ENCODE results near the gene REN. TPM values are rescaled to one million over a fixed set of nuclear protein-coding genes. Genes with fewer than 3 reads are reported as not detected.

The REN gene
- total RNA-seq, 1 donor from 2014 or later: not detected

GRCh38 chr1:204110894-204111633 lies 55.1 kb downstream of the REN start:
- Mint-ChIP-seq H3K4me3 (no peak overlapping the region), H3K36me3 (ENCODE audit: low read depth) (no peaks in the 10 kb centered on the region), H3K27me3 (peaks cover 2% of the 10 kb centered on the region), H3K27ac (no peak overlapping the region), H3K4me1 (peaks cover 3% of the 10 kb centered on the region), H3K9me3 (no peaks in the 10 kb centered on the region)
- ATAC-seq (ENCODE audit: low read depth) (no peak), DNase-seq (no peak)
- ChIA-PET POLR2A (no interaction called here), CTCF (interaction anchor here (1.2 kb wide), 1 partner anchor 696 kb away, joined by 3 read pairs; no protein-coding TSS in a partner anchor)
- intact Hi-C loops (cut with micrococcal nuclease): no loop called here
- TF ChIP-seq CTCF (IDR thresholded peaks at IDR 0.05): no peak

GRCh38 chr1:204108312-204109141 lies 57.6 kb downstream of the REN start:
- intact Hi-C loops (cut with micrococcal nuclease): no loop called here
- POLR2A ChIA-PET: interaction anchor here (0.8 kb wide), 1 partner anchor 233 kb away, joined by 3 read pairs; no protein-coding TSS in a partner anchor
- Mint-ChIP-seq H3K36me3 (ENCODE audit: low read depth) (no peaks in the 10 kb centered on the region), H3K4me3 (no peak overlapping the region), H3K9me3 (no peaks in the 10 kb centered on the region), H3K4me1 (peaks cover 16% of the 10 kb centered on the region), H3K27me3 (peaks cover 2% of the 10 kb centered on the region), H3K27ac (no peak overlapping the region)
- no peak for ATAC-seq (ENCODE audit: low read depth)
- CTCF ChIA-PET: no interaction called here
- DNase-seq: no peak
- no peak for TF ChIP-seq CTCF (IDR thresholded peaks at IDR 0.05)

- DNase-seq (no peak), ATAC-seq (ENCODE audit: low read depth) (no peak)
- Mint-ChIP-seq H3K4me1 (peaks cover 22% of the 10 kb centered on the region), H3K27me3 (peaks cover 2% of the 10 kb centered on the region), H3K4me3 (no peak overlapping the region), H3K9me3 (no peaks in the 10 kb centered on the region), H3K36me3 (ENCODE audit: low read depth) (no peaks in the 10 kb centered on the region), H3K27ac (no peak overlapping the region)
- ChIA-PET CTCF (no interaction called here), POLR2A (no interaction called here)
- intact Hi-C loops (cut with micrococcal nuclease): no loop called here
- TF ChIP-seq CTCF (IDR thresholded peaks at IDR 0.05): no peak
These were observed 58.2 kb downstream of the REN start for GRCh38 chr1:204107892-204108291.

- CTCF ChIA-PET: no interaction called here
- intact Hi-C loops (cut with micrococcal nuclease): no loop called here
- POLR2A ChIA-PET: no interaction called here
- TF ChIP-seq CTCF (IDR thresholded peaks at IDR 0.05): no peak
- no peak overlapping the region for H3K27ac Mint-ChIP-seq
- ATAC-seq (ENCODE audit: low read depth): no peak
- no peaks in the 10 kb centered on the region for H3K9me3 Mint-ChIP-seq
- no peak for DNase-seq
- no peak overlapping the region for H3K4me3 Mint-ChIP-seq
- no peaks in the 10 kb centered on the region for H3K36me3 Mint-ChIP-seq (ENCODE audit: low read depth)
- H3K27me3 Mint-ChIP-seq: peaks cover 2% of the 10 kb centered on the region
- H3K4me1 Mint-ChIP-seq: peaks cover 31% of the 10 kb centered on the region
These were observed 59.3 kb downstream of the REN start for GRCh38 chr1:204106825-204107224.

- DNase-seq: no peak
- CTCF ChIA-PET: no interaction called here
- Mint-ChIP-seq H3K27me3 (peaks cover 5% of the 10 kb centered on the region), H3K4me1 (peaks cover 31% of the 10 kb centered on the region), H3K36me3 (ENCODE audit: low read depth) (no peaks in the 10 kb centered on the region), H3K27ac (no peak overlapping the region), H3K4me3 (no peak overlapping the region), H3K9me3 (no peaks in the 10 kb centered on the region)
- ATAC-seq (ENCODE audit: low read depth): no peak
- intact Hi-C loops (cut with micrococcal nuclease): no loop called here
- POLR2A ChIA-PET: no interaction called here
- no peak for TF ChIP-seq CTCF (IDR thresholded peaks at IDR 0.05)
These were observed 61.0 kb downstream of the REN start for GRCh38 chr1:204105131-204105515.
